HepG2 (cell line): ENCODE results near the gene HYLS1. TPM values are rescaled to one million over a fixed set of nuclear protein-coding genes. Genes with fewer than 3 reads are reported as not detected.

Experiments
- ELF1 ChIP-seq: sonication (generic); formaldehyde crosslinking; IDR thresholded peaks from 2 replicates; pipeline ENCODE4 v1.4.0; 2020; ENCODE audit warnings: missing genetic modification reagents
- FIP1L1 ChIP-seq: fragments of 200-400 bp; formaldehyde crosslinking; IDR thresholded peaks from 2 replicates; pipeline ENCODE4 v1.6.1; 2018; ENCODE audit warnings: low read depth, mild to moderate bottlenecking, low read length, moderate library complexity, borderline replicate concordance; ENCODE audit not compliant: insufficient read depth
- HIC2 ChIP-seq: sonication (generic); formaldehyde crosslinking; IDR thresholded peaks from 2 replicates; pipeline ENCODE4 v1.9.0; 2022; ENCODE audit warnings: low read depth, missing genetic modification reagents
- RXRA ChIP-seq: sonication (generic); formaldehyde crosslinking; IDR thresholded peaks from 2 replicates; pipeline ENCODE4 v1.5.1; 2020; ENCODE audit warnings: missing genetic modification reagents
- SAP130 ChIP-seq: IDR thresholded peaks from 2 replicates; pipeline ENCODE4 v1.6.1; 2016; ENCODE audit warnings: low read depth
- SNAPC4 ChIP-seq: sonication (generic); formaldehyde crosslinking; IDR thresholded peaks from 2 replicates; pipeline ENCODE4 v1.4.0; 2020; ENCODE audit warnings: mild to moderate bottlenecking, missing genetic modification reagents
- ZFP90 ChIP-seq: sonication (generic); formaldehyde crosslinking; IDR thresholded peaks from 2 replicates; pipeline ENCODE4 v1.8.0; 2022; ENCODE audit warnings: missing genetic modification reagents, mild to moderate bottlenecking, inconsistent platforms, borderline replicate concordance
- ZNF337 ChIP-seq: sonication (generic); formaldehyde crosslinking; IDR thresholded peaks from 2 replicates; pipeline ENCODE4 v1.5.1; 2020; ENCODE audit warnings: missing genetic modification reagents, low read depth, mild to moderate bottlenecking, borderline replicate concordance
- ZNF460 ChIP-seq: sonication (generic); formaldehyde crosslinking; IDR thresholded peaks from 2 replicates; pipeline ENCODE4 v1.5.1; 2020; ENCODE audit warnings: missing genetic modification reagents, mild to moderate bottlenecking, borderline replicate concordance
- ZNF703 ChIP-seq: sonication (generic); formaldehyde crosslinking; IDR thresholded peaks from 2 replicates; pipeline ENCODE4 v1.5.1; 2020; ENCODE audit warnings: missing genetic modification reagents, mild to moderate bottlenecking, moderate library complexity, borderline replicate concordance
- polyA plus RNA-seq, 8 experiments: library from polyadenylated mRNA; depleted of rRNA in 3 of 8; stranded (reverse) in 7 of 8; unstranded in 1 of 8; fragments of >200 nt; fragmentation: Illumina TruSeq in 4 of 8; extraction: Trizol in 4 of 8; gene quantifications; 2 replicates each; pipeline versions ENCODE4 v1.2.1 to v1.2.3, GENCODE V29; 2011 to 2016; ENCODE audit warnings: low read depth in 4 of 8, missing spikeins in 1 of 8, mixed read lengths in 1 of 8; ENCODE audit not compliant: insufficient read depth in 1 of 8
- total RNA-seq, 5 experiments: library from RNA; depleted of rRNA; stranded (reverse); fragments of >200 nt; fragmentation: Illumina TruSeq; extraction: Trizol; gene quantifications; 2 replicates each; pipeline ENCODE4 v1.2.3, GENCODE V29; 2016; ENCODE audit warnings: low read depth in 1 of 5
- TF ChIP-seq, protein P1 (sequence below): IDR thresholded peaks from 2 replicates; pipeline ENCODE4 v1.4.0; 2020; ENCODE audit warnings: mild to moderate bottlenecking, missing genetic modification reagents
- TF ChIP-seq, protein P2 (sequence below): sonication (generic); formaldehyde crosslinking; IDR thresholded peaks from 2 replicates; pipeline ENCODE4 v1.4.0; 2020; ENCODE audit warnings: missing genetic modification reagents
- TF ChIP-seq, protein P3 (sequence below): sonication (generic); formaldehyde crosslinking; IDR thresholded peaks from 2 replicates; pipeline ENCODE4 v1.8.0; 2022; ENCODE audit warnings: missing genetic modification reagents, low read depth, mild to moderate bottlenecking, borderline replicate concordance

HYLS1 gene
- total and polyA plus RNA-seq, 2 of the 13 experiments (the other 11 are each of a cell fraction or from before 2014, with no cell fraction given): 1.3 to 3.8 TPM

DNA sequence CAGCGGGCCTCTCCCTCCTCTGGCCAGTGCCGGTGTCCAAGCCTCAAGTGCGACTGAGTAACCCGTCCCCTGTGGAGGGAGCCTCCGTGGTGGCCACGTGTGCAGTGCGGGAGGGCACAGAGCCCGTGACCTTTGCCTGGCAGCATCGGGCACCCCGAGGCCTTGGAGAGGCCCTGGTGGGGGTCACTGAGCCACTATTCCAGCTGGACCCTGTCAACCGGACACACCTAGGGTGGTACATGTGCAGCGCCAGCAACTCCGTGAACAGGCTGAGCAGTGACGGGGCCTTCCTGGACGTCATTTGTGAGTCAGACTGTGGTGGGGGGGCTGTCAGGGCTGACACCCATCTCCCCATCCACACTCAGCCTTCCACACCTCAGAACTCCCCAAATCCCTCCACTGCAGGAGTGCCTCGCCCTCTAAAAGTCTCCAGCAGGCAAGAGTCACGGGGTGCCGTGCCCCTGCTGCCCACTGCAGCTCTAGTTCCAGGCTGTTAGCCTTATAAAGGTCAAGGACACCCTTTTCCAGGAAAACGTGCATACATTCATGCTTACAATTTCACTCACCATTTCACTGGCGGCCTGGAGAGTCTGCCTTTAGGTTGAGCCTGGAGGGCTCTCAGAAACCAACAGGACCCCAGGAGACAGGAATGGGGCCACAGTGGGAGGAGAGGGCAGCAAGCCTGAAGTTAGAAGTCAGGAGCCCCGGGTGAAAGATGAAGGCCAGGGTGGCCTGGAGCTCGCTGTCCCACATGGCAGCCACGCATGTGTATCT is 61.0 kb downstream of the HYLS1 start (continued):
- no peak for TF ChIP-seq ZFP90 (CRISPR knock-in tag)
- 0 out of 2 replicates have a peak, but pooled peaks have one; percentile 39 for TF ChIP-seq RXRA
- TF ChIP-seq FIP1L1: no peak
- TF ChIP-seq, protein P1, sequence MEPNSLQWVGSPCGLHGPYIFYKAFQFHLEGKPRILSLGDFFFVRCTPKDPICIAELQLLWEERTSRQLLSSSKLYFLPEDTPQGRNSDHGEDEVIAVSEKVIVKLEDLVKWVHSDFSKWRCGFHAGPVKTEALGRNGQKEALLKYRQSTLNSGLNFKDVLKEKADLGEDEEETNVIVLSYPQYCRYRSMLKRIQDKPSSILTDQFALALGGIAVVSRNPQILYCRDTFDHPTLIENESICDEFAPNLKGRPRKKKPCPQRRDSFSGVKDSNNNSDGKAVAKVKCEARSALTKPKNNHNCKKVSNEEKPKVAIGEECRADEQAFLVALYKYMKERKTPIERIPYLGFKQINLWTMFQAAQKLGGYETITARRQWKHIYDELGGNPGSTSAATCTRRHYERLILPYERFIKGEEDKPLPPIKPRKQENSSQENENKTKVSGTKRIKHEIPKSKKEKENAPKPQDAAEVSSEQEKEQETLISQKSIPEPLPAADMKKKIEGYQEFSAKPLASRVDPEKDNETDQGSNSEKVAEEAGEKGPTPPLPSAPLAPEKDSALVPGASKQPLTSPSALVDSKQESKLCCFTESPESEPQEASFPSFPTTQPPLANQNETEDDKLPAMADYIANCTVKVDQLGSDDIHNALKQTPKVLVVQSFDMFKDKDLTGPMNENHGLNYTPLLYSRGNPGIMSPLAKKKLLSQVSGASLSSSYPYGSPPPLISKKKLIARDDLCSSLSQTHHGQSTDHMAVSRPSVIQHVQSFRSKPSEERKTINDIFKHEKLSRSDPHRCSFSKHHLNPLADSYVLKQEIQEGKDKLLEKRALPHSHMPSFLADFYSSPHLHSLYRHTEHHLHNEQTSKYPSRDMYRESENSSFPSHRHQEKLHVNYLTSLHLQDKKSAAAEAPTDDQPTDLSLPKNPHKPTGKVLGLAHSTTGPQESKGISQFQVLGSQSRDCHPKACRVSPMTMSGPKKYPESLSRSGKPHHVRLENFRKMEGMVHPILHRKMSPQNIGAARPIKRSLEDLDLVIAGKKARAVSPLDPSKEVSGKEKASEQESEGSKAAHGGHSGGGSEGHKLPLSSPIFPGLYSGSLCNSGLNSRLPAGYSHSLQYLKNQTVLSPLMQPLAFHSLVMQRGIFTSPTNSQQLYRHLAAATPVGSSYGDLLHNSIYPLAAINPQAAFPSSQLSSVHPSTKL: 0 out of 2 replicates have a peak, but pooled peaks have one; percentile 36
- TF ChIP-seq ZNF703 (CRISPR knock-in tag): no peak
- TF ChIP-seq HIC2 (CRISPR knock-in tag): peak; percentile 18; the same call in 1 of the 2 replicates
- TF ChIP-seq SNAPC4 (CRISPR knock-in tag): no peak
- TF ChIP-seq, protein P2, sequence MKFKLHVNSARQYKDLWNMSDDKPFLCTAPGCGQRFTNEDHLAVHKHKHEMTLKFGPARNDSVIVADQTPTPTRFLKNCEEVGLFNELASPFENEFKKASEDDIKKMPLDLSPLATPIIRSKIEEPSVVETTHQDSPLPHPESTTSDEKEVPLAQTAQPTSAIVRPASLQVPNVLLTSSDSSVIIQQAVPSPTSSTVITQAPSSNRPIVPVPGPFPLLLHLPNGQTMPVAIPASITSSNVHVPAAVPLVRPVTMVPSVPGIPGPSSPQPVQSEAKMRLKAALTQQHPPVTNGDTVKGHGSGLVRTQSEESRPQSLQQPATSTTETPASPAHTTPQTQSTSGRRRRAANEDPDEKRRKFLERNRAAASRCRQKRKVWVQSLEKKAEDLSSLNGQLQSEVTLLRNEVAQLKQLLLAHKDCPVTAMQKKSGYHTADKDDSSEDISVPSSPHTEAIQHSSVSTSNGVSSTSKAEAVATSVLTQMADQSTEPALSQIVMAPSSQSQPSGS (CRISPR knock-in tag): no peak
- no peak for TF ChIP-seq ZNF460
- no peak for TF ChIP-seq ELF1 (CRISPR knock-in tag)
- TF ChIP-seq SAP130 (CRISPR knock-in tag): 0 out of 2 replicates have a peak, but pooled peaks have one; percentile 15
- TF ChIP-seq, protein P3, sequence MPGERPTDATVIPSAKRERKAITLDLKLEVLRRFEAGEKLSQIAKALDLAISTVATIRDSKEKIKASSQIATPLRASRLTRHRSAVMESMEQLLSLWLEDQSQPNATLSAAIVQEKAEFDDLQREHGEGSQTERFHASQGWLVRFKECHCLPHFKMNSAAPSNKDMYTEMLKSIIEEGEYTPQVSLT (CRISPR knock-in tag): no peak
- TF ChIP-seq ZNF337 (CRISPR knock-in tag): no peak
